Measurements from ENCODE around the gene CCDC170. TPM values are rescaled to one million over a fixed set of nuclear protein-coding genes. Genes with fewer than 3 reads are reported as not detected.
"Not testable (repeated sequence)": the region's sequence is repeated elsewhere in the genome, so short reads cannot be mapped to it uniquely, and the experiment has no call there.

Gene CCDC170
- polyA plus RNA-seq, 1 of the 3 experiments (the other 2 are of a cell fraction), result not detected

GRCh38 chr6:151514000-151514730, 20.3 kb downstream of the CCDC170 start:
- H3K4me1 ChIP-seq (ENCODE audit: control insufficient read depth in 1 of 2, insufficient read depth in 2 of 2, low read depth in 1 of 2, low read length in 1 of 2), result no peaks in the 10 kb centered on the region
- TF ChIP-seq RFX5 (IDR thresholded peaks at IDR 0.05; ENCODE audit: low read length) (no peak), TEAD4 (IDR thresholded peaks at IDR 0.05; ENCODE audit: borderline replicate concordance, insufficient read depth) (no peak), MXI1 (IDR thresholded peaks at IDR 0.05; ENCODE audit: low read depth, low read length) (no peak), NRF1 (IDR thresholded peaks at IDR 0.05; ENCODE audit: low read depth, low read length) (no peak), FOXJ3 (CRISPR knock-in tag; IDR thresholded peaks at IDR 0.05) (no peak), USF1 (IDR thresholded peaks at IDR 0.05; ENCODE audit: borderline replicate concordance, low read depth) (no peak)
- CTCF ChIA-PET, result no interaction called here
- no peak overlapping the region for H3K9ac ChIP-seq
- no peak overlapping the region for H3K4me2 ChIP-seq
- H3K9me3 ChIP-seq, result no peaks in the 10 kb centered on the region
- POLR2A ChIA-PET, result no interaction called here
- H3K36me3 ChIP-seq (replicated peaks in 1 of 2; ENCODE audit: control insufficient read depth in 1 of 2, insufficient read depth in 2 of 2, low read length in 1 of 2), result no peaks in the 10 kb centered on the region
- no peaks in the 10 kb centered on the region for H4K20me1 ChIP-seq (ENCODE audit: insufficient read depth)
- H3K9me2 ChIP-seq, result no peaks in the 10 kb centered on the region
- DNase-seq, result no peak
- no peak overlapping the region for H2AFZ ChIP-seq (ENCODE audit: low read depth)
- no peak overlapping the region for H3K27ac ChIP-seq (ENCODE audit: low read depth in 2 of 2, low read length in 1 of 2)
- H3K79me2 ChIP-seq (ENCODE audit: insufficient read depth), result no peaks in the 10 kb centered on the region
- no peak overlapping the region for H3K4me3 ChIP-seq (ENCODE audit: low read depth in 2 of 2, low read length in 1 of 2)
- 15% methylated on average over 9 of the region's 9 CpGs for WGBS (ENCODE audit: low lambda C conversion rate)
- no peaks in the 10 kb centered on the region for H3K27me3 ChIP-seq (ENCODE audit: insufficient read depth)
- H3F3A ChIP-seq (replicated peaks; ENCODE audit: insufficient read depth), result no peaks in the 10 kb centered on the region

- H3K4me3 ChIP-seq (ENCODE audit: low read depth in 2 of 2, low read length in 1 of 2); H3K27me3 ChIP-seq (ENCODE audit: insufficient read depth); H3K79me2 ChIP-seq (ENCODE audit: insufficient read depth); H3K27ac ChIP-seq (ENCODE audit: low read depth in 2 of 2, low read length in 1 of 2); H3K9me3 ChIP-seq; H3F3A ChIP-seq (replicated peaks; ENCODE audit: insufficient read depth); H2AFZ ChIP-seq (ENCODE audit: low read depth); H3K9ac ChIP-seq; POLR2A ChIA-PET; H3K4me2 ChIP-seq; H3K9me2 ChIP-seq; H4K20me1 ChIP-seq (ENCODE audit: insufficient read depth); DNase-seq; H3K36me3 ChIP-seq (replicated peaks in 1 of 2; ENCODE audit: control insufficient read depth in 1 of 2, insufficient read depth in 2 of 2, low read length in 1 of 2); CTCF ChIA-PET; H3K4me1 ChIP-seq (ENCODE audit: control insufficient read depth in 1 of 2, insufficient read depth in 2 of 2, low read depth in 1 of 2, low read length in 1 of 2): not testable (repeated sequence)
- 27% methylated on average over 5 of the region's 5 CpGs for WGBS (ENCODE audit: low lambda C conversion rate)
These were observed 25.2 kb downstream of the CCDC170 start for GRCh38 chr6:151518992-151519391.

- no peaks in the 10 kb centered on the region for H3F3A ChIP-seq (replicated peaks; ENCODE audit: insufficient read depth)
- H3K4me3 ChIP-seq (ENCODE audit: low read depth in 2 of 2, low read length in 1 of 2), result no peak overlapping the region
- H3K9ac ChIP-seq, result no peak overlapping the region
- no peaks in the 10 kb centered on the region for H3K9me2 ChIP-seq
- ChIA-PET CTCF (no interaction called here), POLR2A (no interaction called here)
- no peak overlapping the region for H3K27ac ChIP-seq (ENCODE audit: low read depth in 2 of 2, low read length in 1 of 2)
- 13% methylated on average over 1 of the region's 1 CpG for WGBS (ENCODE audit: low lambda C conversion rate)
- no peak for DNase-seq
- no peaks in the 10 kb centered on the region for H4K20me1 ChIP-seq (ENCODE audit: insufficient read depth)
- no peak overlapping the region for H3K4me2 ChIP-seq
- H3K36me3 ChIP-seq (replicated peaks in 1 of 2; ENCODE audit: control insufficient read depth in 1 of 2, insufficient read depth in 2 of 2, low read length in 1 of 2), result no peaks in the 10 kb centered on the region
- H3K79me2 ChIP-seq (ENCODE audit: insufficient read depth), result no peaks in the 10 kb centered on the region
- H3K9me3 ChIP-seq, result no peaks in the 10 kb centered on the region
- TF ChIP-seq RXRA (IDR thresholded peaks at IDR 0.05; ENCODE audit: borderline replicate concordance, low read depth) (no peak), EP300 (IDR thresholded peaks at IDR 0.05; ENCODE audit: borderline replicate concordance in 1 of 2, low read depth in 1 of 2, low read length in 1 of 2) (no peak)
- H2AFZ ChIP-seq (ENCODE audit: low read depth), result no peak overlapping the region
- no peaks in the 10 kb centered on the region for H3K27me3 ChIP-seq (ENCODE audit: insufficient read depth)
- no peaks in the 10 kb centered on the region for H3K4me1 ChIP-seq (ENCODE audit: control insufficient read depth in 1 of 2, insufficient read depth in 2 of 2, low read depth in 1 of 2, low read length in 1 of 2)
These were observed 29.2 kb downstream of the CCDC170 start for GRCh38 chr6:151523034-151523433.
